MCF 10A (cell line): Measurements from ENCODE around the gene CHKA. TPM values are rescaled to one million over a fixed set of nuclear protein-coding genes. Genes with fewer than 3 reads are reported as not detected.
A peak's percentile ranks its signal among the peaks of the same experiment; 100 is the strongest.

Experiments
- BruUV-seq: library from RNA; stranded (reverse); fragments of 400-500 nt; replicated peaks from 2 replicates; lab custom pipeline; 2021; lab: Mats Ljungman, UMichigan
- CTCF ChIA-PET: fragments of 300-600 bp; sonication (Branson Sonifier 250); formaldehyde crosslinking; extraction: SDS; loops from one replicate; lab custom pipeline; 2021; ENCODE audit warnings: antibody characterized with exemption, inconsistent platforms; lab: Yijun Ruan, JAX
- POLR2A ChIA-PET: fragments of 300-600, 350-650 bp; sonication (Branson Sonifier 250); formaldehyde crosslinking; extraction: SDS; loops from one replicate; lab custom pipeline; 2020; ENCODE audit warnings: antibody characterized with exemption, inconsistent platforms; lab: Yijun Ruan, JAX
- DNase-seq: peaks from one replicate; pipeline ENCODE4 v3.0.0-alpha.2; 2018; ENCODE audit not compliant: unreplicated experiment
- H3K27ac Mint-ChIP-seq: one replicate; pipeline ENCODE4 v1.8.0; 2022; ENCODE audit warnings: mild to moderate bottlenecking, low read depth, mixed read lengths; ENCODE audit not compliant: unreplicated experiment
- H3K27me3 Mint-ChIP-seq: one replicate; pipeline ENCODE4 v1.8.0; 2022; ENCODE audit warnings: mixed read lengths; ENCODE audit not compliant: insufficient read depth, unreplicated experiment
- H3K36me3 Mint-ChIP-seq: one replicate; pipeline ENCODE4 v1.8.0; 2022; ENCODE audit warnings: mild to moderate bottlenecking, moderate library complexity, mixed read lengths; ENCODE audit not compliant: insufficient read depth, unreplicated experiment
- H3K4me1 Mint-ChIP-seq: one replicate; pipeline ENCODE4 v1.8.0; 2022; ENCODE audit warnings: mixed read lengths; ENCODE audit not compliant: insufficient read depth, unreplicated experiment
- H3K4me3 Mint-ChIP-seq: one replicate; pipeline ENCODE4 v1.8.0; 2022; ENCODE audit warnings: mild to moderate bottlenecking, moderate library complexity, mixed read lengths; ENCODE audit not compliant: unreplicated experiment
- H3K9me3 Mint-ChIP-seq: one replicate; pipeline ENCODE4 v1.8.0; 2022; ENCODE audit warnings: mixed read lengths; ENCODE audit not compliant: unreplicated experiment
- intact Hi-C: fragments of 100-400 bp; cut with micrococcal nuclease; formaldehyde crosslinking; loops from 2 replicates; pipeline ENCODE4 v1.14.1; 2022
- total RNA-seq: library from RNA; stranded (reverse); gene quantifications from 2 replicates; pipeline ENCODE4 v1.2.3, GENCODE V29; 2022
- TF ChIP-seq, protein P1 (sequence below): fragments of 200-600 bp; IDR thresholded peaks from one replicate; pipeline ENCODE4 v1.8.0; 2022; ENCODE audit warnings: antibody characterized with exemption, mild to moderate bottlenecking; ENCODE audit not compliant: unreplicated experiment

Gene CHKA
- total RNA-seq, 1 experiment from 2014 or later: 7.8 TPM

DNA sequence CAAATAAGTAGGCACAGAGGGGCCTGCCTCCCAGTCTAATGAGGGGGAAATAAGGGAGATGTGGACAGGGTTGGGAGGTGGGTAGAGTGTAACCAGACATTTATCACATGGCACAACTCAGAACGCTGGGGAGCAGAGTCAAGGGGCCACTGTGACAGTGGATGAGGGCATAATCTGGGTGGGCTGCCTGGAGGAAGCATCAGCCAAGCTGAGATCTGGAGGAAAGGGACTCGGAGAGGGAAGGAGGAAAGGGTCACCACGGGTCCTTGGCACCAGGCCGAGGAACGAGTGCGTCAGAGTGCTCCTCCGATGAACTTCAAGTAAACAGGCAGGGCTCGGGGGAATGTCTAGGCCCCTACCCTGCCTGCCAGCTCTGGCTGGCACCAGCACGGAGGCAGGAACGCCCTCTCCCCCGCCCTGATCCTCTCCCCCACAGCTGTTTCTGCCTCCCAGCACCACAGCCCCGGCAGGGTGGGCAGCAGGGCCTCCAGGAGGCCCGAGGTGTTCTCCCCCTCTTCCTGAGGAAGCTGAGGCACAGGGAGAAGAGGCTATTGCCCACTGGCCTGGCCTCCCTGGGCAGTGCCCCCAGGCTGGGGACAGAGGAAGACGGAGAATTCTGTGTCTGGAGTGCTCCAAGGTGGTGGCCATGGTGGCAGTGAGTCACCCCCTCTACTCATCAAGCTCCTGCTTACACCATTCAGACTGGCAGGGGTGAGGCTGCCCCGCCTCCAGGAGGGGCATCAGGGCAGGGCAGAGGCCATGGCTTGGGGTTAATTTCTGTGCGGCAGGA, 106.8 kb downstream of the CHKA start:
- H3K27ac Mint-ChIP-seq: peak overlapping the region; percentile 89
- H3K27me3 Mint-ChIP-seq: no peaks in the 10 kb centered on the region
- ChIA-PET POLR2A (interaction anchor here (0.6 to 4.9 kb wide), 15 partner anchors 8 to 300 kb away, joined by 3 to 59 read pairs (median 4); partner anchors contain the start of genes C11orf24, NDUFS8, TCIRG1 and UNC93B1), CTCF (interaction anchor here (0.7 to 1.2 kb wide), 3 partner anchors 15 to 283 kb away, joined by 3 read pairs; no protein-coding TSS in a partner anchor)
- peaks cover 36% of the 10 kb centered on the region for H3K36me3 Mint-ChIP-seq
- BruUV-seq: no TSS peak
- H3K4me1 Mint-ChIP-seq: peaks cover 73% of the 10 kb centered on the region
- H3K4me3 Mint-ChIP-seq: peak overlapping the region; percentile 88
- no peaks in the 10 kb centered on the region for H3K9me3 Mint-ChIP-seq
- intact Hi-C loops: loop anchor here (1.0 kb wide), 1 partner anchor 14 kb away; no protein-coding TSS in a partner anchor
- TF ChIP-seq, protein P1, sequence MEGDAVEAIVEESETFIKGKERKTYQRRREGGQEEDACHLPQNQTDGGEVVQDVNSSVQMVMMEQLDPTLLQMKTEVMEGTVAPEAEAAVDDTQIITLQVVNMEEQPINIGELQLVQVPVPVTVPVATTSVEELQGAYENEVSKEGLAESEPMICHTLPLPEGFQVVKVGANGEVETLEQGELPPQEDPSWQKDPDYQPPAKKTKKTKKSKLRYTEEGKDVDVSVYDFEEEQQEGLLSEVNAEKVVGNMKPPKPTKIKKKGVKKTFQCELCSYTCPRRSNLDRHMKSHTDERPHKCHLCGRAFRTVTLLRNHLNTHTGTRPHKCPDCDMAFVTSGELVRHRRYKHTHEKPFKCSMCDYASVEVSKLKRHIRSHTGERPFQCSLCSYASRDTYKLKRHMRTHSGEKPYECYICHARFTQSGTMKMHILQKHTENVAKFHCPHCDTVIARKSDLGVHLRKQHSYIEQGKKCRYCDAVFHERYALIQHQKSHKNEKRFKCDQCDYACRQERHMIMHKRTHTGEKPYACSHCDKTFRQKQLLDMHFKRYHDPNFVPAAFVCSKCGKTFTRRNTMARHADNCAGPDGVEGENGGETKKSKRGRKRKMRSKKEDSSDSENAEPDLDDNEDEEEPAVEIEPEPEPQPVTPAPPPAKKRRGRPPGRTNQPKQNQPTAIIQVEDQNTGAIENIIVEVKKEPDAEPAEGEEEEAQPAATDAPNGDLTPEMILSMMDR: no peak
- DNase-seq: peak; percentile 98

- ChIA-PET CTCF (interaction anchor here (0.7 to 1.2 kb wide), 2 partner anchors 15 to 76 kb away, joined by 3 read pairs; no protein-coding TSS in a partner anchor), POLR2A (interaction anchor here (0.9 to 4.9 kb wide), 15 partner anchors 8 to 301 kb away, joined by 3 to 59 read pairs (median 5); partner anchors contain the start of genes C11orf24, NDUFS8 and TCIRG1)
- TF ChIP-seq, protein P1: no peak
- TSS peak; percentile 16 for BruUV-seq
- intact Hi-C loops: loop anchor here (1.0 kb wide), 1 partner anchor 15 kb away; no protein-coding TSS in a partner anchor
- peak overlapping the region; percentile 88 for H3K4me3 Mint-ChIP-seq
- no peak for DNase-seq
- H3K4me1 Mint-ChIP-seq: peaks cover 79% of the 10 kb centered on the region
- no peaks in the 10 kb centered on the region for H3K9me3 Mint-ChIP-seq
- H3K27ac Mint-ChIP-seq: peak overlapping the region; percentile 89
- H3K36me3 Mint-ChIP-seq: peaks cover 30% of the 10 kb centered on the region
- no peaks in the 10 kb centered on the region for H3K27me3 Mint-ChIP-seq
Measured at GRCh38 chr11:68013611-68014156, 107.5 kb downstream of the CHKA start.

DNA sequence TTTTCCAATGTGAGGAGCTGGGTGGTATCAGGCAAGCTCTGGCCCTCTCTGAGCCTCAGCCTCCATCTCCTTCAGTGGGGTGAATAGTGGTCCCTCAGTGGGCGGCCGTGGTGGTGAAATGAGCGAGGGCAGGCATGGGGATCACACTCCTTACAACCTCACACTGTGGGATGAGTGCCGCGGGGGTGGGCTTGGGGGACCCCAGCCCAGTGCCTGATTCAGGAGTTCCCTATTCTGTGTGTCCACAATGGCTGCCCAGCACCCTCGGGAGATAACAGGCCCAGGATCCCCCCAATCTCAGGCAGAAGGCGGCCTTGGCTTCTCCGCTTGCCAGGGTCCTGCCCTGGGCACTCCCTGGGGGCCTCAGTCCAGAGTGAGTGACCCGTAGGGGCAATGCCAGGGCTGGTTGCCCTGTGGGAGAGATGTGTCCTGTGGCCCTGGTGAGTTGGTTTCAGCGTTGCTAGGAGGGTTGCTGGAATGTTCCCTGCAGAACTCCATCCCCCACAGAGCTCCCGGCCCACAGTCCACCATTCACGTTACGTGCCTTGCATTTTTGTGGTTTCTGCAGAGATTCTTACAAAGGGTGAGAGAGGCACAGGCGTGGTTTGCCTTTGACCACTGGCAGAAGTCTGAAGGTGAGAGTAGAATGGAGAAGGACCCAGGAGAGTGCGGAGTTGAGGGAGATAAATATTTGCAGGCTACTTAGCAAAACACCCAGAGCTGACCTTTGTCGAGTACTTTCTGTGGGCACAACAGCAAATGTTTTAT, 108.2 kb downstream of the CHKA start:
- no peaks in the 10 kb centered on the region for H3K27me3 Mint-ChIP-seq
- BruUV-seq: TSS peak; percentile 72
- peaks cover 76% of the 10 kb centered on the region for H3K4me1 Mint-ChIP-seq
- TF ChIP-seq, protein P1: no peak
- DNase-seq: peak; percentile 95
- intact Hi-C loops: no loop called here
- peak overlapping the region; percentile 89 for H3K27ac Mint-ChIP-seq
- ChIA-PET POLR2A (interaction anchor here (0.6 to 4.9 kb wide), 11 partner anchors 10 to 308 kb away, joined by 3 to 59 read pairs (median 4); partner anchors contain the start of gene NDUFS8), CTCF (interaction anchor here (0.7 to 1.2 kb wide), 2 partner anchors 16 to 83 kb away, joined by 3 read pairs; no protein-coding TSS in a partner anchor)
- peaks cover 29% of the 10 kb centered on the region for H3K36me3 Mint-ChIP-seq
- peak overlapping the region; percentile 88 for H3K4me3 Mint-ChIP-seq
- no peaks in the 10 kb centered on the region for H3K9me3 Mint-ChIP-seq
